Measurements from ENCODE around the gene ZRANB3.

Gene ZRANB3

GRCh38 chr2:135525786-135526185, 5.2 kb downstream of the ZRANB3 start:
- TF ChIP-seq REST (IDR thresholded peaks at IDR 0.05; ENCODE audit: insufficient read depth in 1 of 2, low read depth in 2 of 2, low read length in 2 of 2) (no peak), POLR2AphosphoS5 (IDR thresholded peaks at IDR 0.05; ENCODE audit: low read depth, low read length) (no peak), SIN3A (IDR thresholded peaks at IDR 0.05; ENCODE audit: borderline replicate concordance, insufficient read depth, low read length) (no peak), TAF1 (IDR thresholded peaks at IDR 0.05; ENCODE audit: borderline replicate concordance, insufficient read depth, low read length) (no peak), FOXP2 (optimal IDR thresholded peaks at IDR 0.05; ENCODE audit: borderline replicate concordance, extremely low read depth, extremely low read length, insufficient read depth) (no peak)

- no peak for TF ChIP-seq TAF1 (IDR thresholded peaks at IDR 0.05; ENCODE audit: borderline replicate concordance, insufficient read depth, low read length)
- no peak for TF ChIP-seq SIN3A (IDR thresholded peaks at IDR 0.05; ENCODE audit: borderline replicate concordance, insufficient read depth, low read length)
- no peak for TF ChIP-seq POLR2AphosphoS5 (IDR thresholded peaks at IDR 0.05; ENCODE audit: low read depth, low read length)
- TF ChIP-seq REST (IDR thresholded peaks at IDR 0.05; ENCODE audit: insufficient read depth in 1 of 2, low read depth in 2 of 2, low read length in 2 of 2), result no peak
- TF ChIP-seq FOXP2 (optimal IDR thresholded peaks at IDR 0.05; ENCODE audit: borderline replicate concordance, extremely low read depth, extremely low read length, insufficient read depth), result no peak
Measured at GRCh38 chr2:135512099-135512498, 18.9 kb downstream of the ZRANB3 start.

- no peak for TF ChIP-seq REST (IDR thresholded peaks at IDR 0.05; ENCODE audit: insufficient read depth in 1 of 2, low read depth in 2 of 2, low read length in 2 of 2)
- no peak for TF ChIP-seq POLR2AphosphoS5 (IDR thresholded peaks at IDR 0.05; ENCODE audit: low read depth, low read length)
- TF ChIP-seq FOXP2 (optimal IDR thresholded peaks at IDR 0.05; ENCODE audit: borderline replicate concordance, extremely low read depth, extremely low read length, insufficient read depth), result no peak
- TF ChIP-seq TAF1 (IDR thresholded peaks at IDR 0.05; ENCODE audit: borderline replicate concordance, insufficient read depth, low read length), result no peak
- no peak for TF ChIP-seq SIN3A (IDR thresholded peaks at IDR 0.05; ENCODE audit: borderline replicate concordance, insufficient read depth, low read length)
Measured at GRCh38 chr2:135510577-135510976, 20.4 kb downstream of the ZRANB3 start.

- no peak for TF ChIP-seq REST (IDR thresholded peaks at IDR 0.05; ENCODE audit: insufficient read depth in 1 of 2, low read depth in 2 of 2, low read length in 2 of 2)
- TF ChIP-seq FOXP2 (optimal IDR thresholded peaks at IDR 0.05; ENCODE audit: borderline replicate concordance, extremely low read depth, extremely low read length, insufficient read depth), result no peak
Measured at GRCh38 chr2:135504811-135505210, 26.2 kb downstream of the ZRANB3 start.

GRCh38 chr2:135494917-135495316, 36.1 kb downstream of the ZRANB3 start:
- TF ChIP-seq FOXP2 (optimal IDR thresholded peaks at IDR 0.05; ENCODE audit: borderline replicate concordance, extremely low read depth, extremely low read length, insufficient read depth), result no peak
- TF ChIP-seq POLR2AphosphoS5 (IDR thresholded peaks at IDR 0.05; ENCODE audit: low read depth, low read length), result no peak
- TF ChIP-seq TAF1 (IDR thresholded peaks at IDR 0.05; ENCODE audit: borderline replicate concordance, insufficient read depth, low read length), result no peak
- no peak for TF ChIP-seq REST (IDR thresholded peaks at IDR 0.05; ENCODE audit: insufficient read depth in 1 of 2, low read depth in 2 of 2, low read length in 2 of 2)
- no peak for TF ChIP-seq SIN3A (IDR thresholded peaks at IDR 0.05; ENCODE audit: borderline replicate concordance, insufficient read depth, low read length)

Data from PFSK-1 (cell line).